Left renal cortex interstitium (tissue), 4 donors: Measurements from ENCODE around the gene HECW1. TPM values are rescaled to one million over a fixed set of nuclear protein-coding genes. Genes with fewer than 3 reads are reported as not detected.
"Not testable (repeated sequence)": the region's sequence is repeated elsewhere in the genome, so short reads cannot be mapped to it uniquely, and the experiment has no call there.

Experiments used
- DNase-seq, 4 donors: peaks; one replicate each; pipeline ENCODE4 v3.0.0-alpha.2; 2013; ENCODE audit warnings: low read depth in 4 of 4, low spot score in 2 of 4, missing footprints in 1 of 4
- polyA plus RNA-seq, 4 donors: library from polyadenylated mRNA; unstranded; fragments of 120-200 nt; gene quantifications; one replicate each; pipeline ENCODE4 v1.2.1, GENCODE V29; 2013; ENCODE audit not compliant: insufficient read length in 4 of 4

Gene HECW1
- polyA plus RNA-seq, 4 donors: 4.3 to 11.2 (median 6.3) TPM

- DNase-seq: no peak
Measured at GRCh38 chr7:43554423-43554822, 442.0 kb downstream of the HECW1 start.

GRCh38 chr7:43557831-43558495 lies 445.5 kb downstream of the HECW1 start:
- no peak for DNase-seq

- DNase-seq: no peak
Measured at GRCh38 chr7:43559171-43559945, 446.9 kb downstream of the HECW1 start.

- DNase-seq: no peak
Measured at GRCh38 chr7:43559946-43560335, 447.5 kb downstream of the HECW1 start.

- DNase-seq: no peak
Measured at GRCh38 chr7:43560742-43561330, 448.4 kb downstream of the HECW1 start.

GRCh38 chr7:43562383-43562782 lies 449.9 kb downstream of the HECW1 start:
- DNase-seq: no peak

- DNase-seq: no peak
Measured at GRCh38 chr7:43565786-43566185, 453.3 kb downstream of the HECW1 start.

GRCh38 chr7:43568529-43568928 lies 456.1 kb downstream of the HECW1 start:
- no peak for DNase-seq

GRCh38 chr7:43569424-43569823 lies 457.0 kb downstream of the HECW1 start:
- no peak for DNase-seq

GRCh38 chr7:43570688-43571365 lies 458.4 kb downstream of the HECW1 start:
- no peak for DNase-seq

- DNase-seq: no peak
Measured at GRCh38 chr7:43572516-43573049, 460.1 kb downstream of the HECW1 start.

GRCh38 chr7:43573832-43574231 lies 461.4 kb downstream of the HECW1 start:
- DNase-seq: not testable (repeated sequence)

- no peak for DNase-seq
Measured at GRCh38 chr7:43575506-43575905, 463.1 kb downstream of the HECW1 start.

- no peak for DNase-seq
Measured at GRCh38 chr7:43576241-43576640, 463.8 kb downstream of the HECW1 start.

- no peak for DNase-seq
Measured at GRCh38 chr7:43577485-43577951, 465.1 kb downstream of the HECW1 start.

GRCh38 chr7:43582503-43583423 lies 470.3 kb downstream of the HECW1 start, which contains the start of gene STK17A:
TSS of gene STK17A (plus strand) at chr7:43583108. CDS start at chr7:43583244, 136 bp downstream.
- DNase-seq: peak in 3 of 4 donors; percentile 72 to 86 (median 80)

GRCh38 chr7:43583424-43584194 lies 471.2 kb downstream of the HECW1 start:
- DNase-seq: peak in 2 of 4 donors; percentile 22 to 48

GRCh38 chr7:43584195-43584586 lies 471.7 kb downstream of the HECW1 start:
- no peak for DNase-seq

GRCh38 chr7:43584733-43585132 lies 472.3 kb downstream of the HECW1 start:
- not testable (repeated sequence) for DNase-seq
